GM12874 (cell line): ENCODE results near the gene HSD3B7.

ENCODE experiments used
- TF ChIP-seq, protein P1 (sequence below): IDR thresholded peaks from 2 replicates; pipeline ENCODE4 v1.5.1; 2011; ENCODE audit warnings: low read depth, mild to moderate bottlenecking, control low read depth, low read length, moderate library complexity; ENCODE audit not compliant: insufficient read depth

HSD3B7 gene

DNA sequence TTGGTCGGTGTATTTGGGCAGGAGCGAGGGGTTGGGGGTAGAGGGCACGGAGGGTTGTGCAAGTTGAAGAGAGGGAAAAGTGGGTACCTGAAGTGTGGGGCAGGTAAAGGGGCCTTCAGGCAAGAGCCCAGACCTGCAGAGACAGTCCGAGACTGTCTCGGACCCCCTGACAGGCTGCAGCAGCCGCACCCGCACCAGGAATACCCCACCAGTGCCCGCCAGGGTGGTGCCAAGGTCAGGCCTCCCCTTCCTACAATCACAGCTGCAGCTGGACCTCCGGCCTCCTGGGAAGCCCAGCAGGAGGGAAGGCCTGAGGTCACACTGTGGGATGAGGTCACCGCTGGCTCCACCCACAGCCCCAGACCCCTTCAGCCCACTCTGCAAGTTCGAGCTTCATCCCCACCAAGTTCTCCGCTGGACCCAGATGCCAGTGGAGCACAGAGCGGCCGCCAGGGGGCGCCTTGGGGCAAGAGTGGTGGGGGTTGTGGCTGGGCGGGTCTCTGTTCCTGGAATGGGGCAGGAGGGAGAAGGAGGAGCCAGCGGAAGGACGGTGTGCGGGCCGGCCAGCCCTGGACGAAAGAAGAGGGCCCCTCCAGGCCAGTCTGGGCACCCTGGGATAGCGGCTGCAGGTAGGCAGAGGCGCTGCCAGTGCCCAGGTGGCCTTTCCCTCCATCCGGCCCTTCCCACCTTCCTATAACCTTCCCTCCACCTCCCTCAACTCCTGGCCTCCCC lies at the start of gene HSD3B7:
Gene HSD3B7 (plus strand): TSS at position 539 of the 732 bp plus-strand sequence. CDS start 452 bp downstream, outside the sequence.
- TF ChIP-seq, protein P1, sequence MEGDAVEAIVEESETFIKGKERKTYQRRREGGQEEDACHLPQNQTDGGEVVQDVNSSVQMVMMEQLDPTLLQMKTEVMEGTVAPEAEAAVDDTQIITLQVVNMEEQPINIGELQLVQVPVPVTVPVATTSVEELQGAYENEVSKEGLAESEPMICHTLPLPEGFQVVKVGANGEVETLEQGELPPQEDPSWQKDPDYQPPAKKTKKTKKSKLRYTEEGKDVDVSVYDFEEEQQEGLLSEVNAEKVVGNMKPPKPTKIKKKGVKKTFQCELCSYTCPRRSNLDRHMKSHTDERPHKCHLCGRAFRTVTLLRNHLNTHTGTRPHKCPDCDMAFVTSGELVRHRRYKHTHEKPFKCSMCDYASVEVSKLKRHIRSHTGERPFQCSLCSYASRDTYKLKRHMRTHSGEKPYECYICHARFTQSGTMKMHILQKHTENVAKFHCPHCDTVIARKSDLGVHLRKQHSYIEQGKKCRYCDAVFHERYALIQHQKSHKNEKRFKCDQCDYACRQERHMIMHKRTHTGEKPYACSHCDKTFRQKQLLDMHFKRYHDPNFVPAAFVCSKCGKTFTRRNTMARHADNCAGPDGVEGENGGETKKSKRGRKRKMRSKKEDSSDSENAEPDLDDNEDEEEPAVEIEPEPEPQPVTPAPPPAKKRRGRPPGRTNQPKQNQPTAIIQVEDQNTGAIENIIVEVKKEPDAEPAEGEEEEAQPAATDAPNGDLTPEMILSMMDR = peak; percentile 93

DNA sequence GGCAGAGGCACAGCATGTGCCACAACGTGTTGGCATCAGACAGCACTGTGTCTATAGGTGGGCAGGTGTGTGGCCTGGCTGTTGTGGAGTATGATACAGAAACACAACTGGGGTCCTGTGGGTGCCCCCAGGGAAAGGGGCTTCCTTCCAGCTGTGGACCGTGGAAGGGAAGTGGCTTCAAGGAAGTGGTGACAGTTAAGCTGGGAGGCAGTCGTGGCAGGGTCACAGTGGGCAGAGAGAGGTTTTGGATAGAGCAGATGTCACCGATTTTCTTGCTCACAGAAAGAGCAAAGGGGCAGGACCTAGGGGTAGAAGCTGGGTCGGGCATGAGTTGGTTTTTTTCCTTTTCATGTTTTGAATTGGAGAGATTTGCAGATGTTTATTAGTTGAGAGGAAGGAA lies 47.3 kb upstream of the HSD3B7 start:
- TF ChIP-seq, protein P1 = no peak

DNA sequence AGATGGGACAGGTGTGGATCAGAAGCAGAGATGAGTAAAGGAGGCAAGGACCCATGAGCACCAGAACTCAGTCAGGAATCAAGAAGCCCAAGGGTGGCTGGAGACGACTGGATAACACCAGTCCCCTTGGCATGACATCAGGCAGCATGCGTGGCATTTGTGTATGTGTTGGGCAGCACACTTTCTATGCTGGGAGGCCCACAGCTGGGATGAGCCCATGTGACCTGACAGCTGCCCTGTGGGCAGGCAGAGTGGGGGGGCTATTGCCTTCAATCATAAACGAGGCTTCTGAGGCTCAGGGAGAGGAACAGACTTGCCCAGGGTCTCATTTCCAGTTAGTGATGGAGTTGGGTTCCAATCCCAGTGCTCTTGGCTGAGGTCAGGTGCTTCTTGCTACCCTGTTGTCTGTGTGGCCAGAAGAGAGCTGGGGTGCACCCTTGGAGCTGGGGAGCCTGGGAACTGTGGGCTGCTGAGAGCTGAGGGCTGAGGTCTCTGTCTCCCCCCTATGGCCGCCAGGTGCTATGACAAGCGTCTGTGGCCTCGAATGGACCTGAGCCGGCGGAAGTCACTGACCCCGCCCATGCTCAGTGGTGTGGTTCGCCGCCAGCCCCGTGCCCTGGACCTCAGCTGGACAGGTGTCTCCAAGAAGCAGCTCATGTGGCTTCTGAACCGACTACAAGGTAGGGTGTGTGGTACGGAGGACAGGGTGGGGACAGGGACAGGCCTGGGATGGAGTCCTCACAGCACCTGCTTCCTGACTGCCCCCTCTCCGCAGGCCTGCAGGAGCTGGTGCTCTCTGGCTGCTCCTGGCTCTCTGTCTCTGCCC lies 43.2 kb upstream of the HSD3B7 start:
- TF ChIP-seq, protein P1 = peak; percentile 99

DNA sequence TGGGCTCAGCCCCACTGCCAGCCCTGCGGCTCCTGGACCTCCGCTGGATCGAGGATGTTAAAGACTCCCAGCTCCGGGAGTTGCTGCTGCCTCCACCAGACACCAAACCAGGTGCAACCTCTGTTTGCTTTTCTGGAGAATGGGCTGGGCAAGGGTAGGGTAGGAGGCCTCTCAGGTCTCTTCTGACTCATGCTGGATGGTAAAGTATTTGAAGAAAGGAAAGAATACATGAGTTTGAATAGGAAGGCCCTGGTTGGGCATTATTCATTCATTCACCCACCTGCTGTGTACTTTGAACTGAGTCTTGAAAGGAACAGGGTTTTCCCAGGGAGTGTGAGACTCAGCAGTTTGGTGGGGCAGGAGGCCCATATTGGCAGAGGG lies 42.6 kb upstream of the HSD3B7 start:
- TF ChIP-seq, protein P1 = no peak

DNA sequence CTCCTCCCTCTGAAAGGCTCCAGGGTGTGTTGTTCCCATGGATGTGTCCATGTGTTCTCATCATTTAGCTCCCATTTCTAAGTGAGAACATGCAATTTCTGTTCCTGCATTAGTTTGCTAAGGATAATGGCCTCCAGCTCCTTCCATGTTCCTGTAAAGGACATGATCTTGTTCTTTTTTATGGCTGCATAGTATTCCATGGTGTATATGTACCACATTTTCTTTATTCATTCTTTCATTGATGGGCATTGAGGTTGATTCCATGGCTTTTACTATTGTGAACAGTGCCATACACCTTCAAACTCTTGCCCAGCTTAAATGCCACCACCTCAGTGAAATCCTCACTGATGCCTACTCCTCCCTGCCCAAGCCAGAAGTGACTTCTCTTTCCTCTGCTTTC lies 40.7 kb upstream of the HSD3B7 start:
- TF ChIP-seq, protein P1 = no peak

DNA sequence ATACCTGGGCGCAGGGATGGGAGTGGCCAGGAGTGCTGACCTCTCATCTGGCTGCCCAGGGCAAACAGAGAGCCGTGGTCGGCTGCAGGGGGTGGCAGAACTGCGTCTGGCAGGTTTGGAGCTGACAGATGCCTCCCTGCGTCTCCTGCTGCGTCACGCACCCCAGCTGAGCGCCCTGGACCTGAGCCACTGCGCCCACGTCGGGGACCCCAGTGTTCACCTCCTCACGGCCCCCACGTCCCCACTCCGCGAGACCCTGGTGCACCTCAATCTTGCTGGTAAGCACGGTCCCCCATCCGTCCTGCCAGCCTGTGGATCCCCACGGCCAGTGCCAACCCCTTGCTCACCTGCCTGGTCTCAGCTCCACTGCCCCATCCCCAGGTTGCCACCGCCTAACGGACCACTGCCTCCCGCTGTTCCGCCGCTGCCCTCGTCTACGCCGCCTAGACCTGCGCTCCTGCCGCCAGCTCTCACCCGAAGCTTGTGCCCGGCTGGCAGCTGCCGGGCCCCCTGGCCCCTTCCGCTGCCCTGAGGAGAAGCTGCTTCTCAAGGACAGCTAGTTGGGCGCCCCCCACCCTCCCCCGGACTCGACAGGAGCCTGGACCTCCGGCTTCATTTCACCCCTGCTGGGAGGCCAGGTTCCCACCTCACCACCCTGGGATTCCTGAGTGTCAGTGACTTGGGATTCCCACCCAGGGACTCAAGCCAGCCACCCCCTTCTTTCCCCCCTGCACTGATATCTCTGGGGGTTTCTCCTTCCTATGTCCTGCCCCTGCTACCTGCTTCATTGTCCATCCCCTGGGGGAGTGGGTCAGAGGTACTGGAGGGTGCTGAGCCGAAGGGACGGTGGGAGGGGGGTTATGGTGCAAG lies 38.1 kb upstream of the HSD3B7 start:
- TF ChIP-seq, protein P1 = no peak

DNA sequence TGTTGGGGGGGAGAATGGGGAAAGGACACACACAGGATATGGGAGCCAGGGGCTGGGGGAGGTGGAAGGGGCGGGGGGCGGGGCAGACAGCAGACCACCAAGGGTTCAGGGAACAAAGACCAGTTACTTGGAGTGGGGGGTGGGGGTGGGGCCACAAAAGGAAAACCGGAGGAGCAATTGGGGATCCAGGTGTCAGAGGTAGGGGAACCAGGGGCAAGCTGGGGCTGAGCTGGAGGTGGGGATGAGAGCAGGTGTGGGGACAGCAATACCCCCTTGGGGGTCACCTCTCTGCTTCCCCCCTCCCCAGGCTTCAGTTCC lies 37.5 kb upstream of the HSD3B7 start:
- TF ChIP-seq, protein P1 = no peak
